Trophoblast cell (in vitro differentiated cells and primary cell): ENCODE results near the gene KRT20.

Experiments
- DNase-seq, 2 donors: peaks; one replicate each; pipeline ENCODE4 v3.0.0-alpha.2; 2016
- H2AFZ ChIP-seq: 2 replicates; pipeline ENCODE4 v1.6.1; 2013; ENCODE audit warnings: low read length, moderate library complexity, mild to moderate bottlenecking; ENCODE audit not compliant: insufficient read depth, poor library complexity
- H2AK5ac ChIP-seq: 2 replicates; pipeline ENCODE4 v1.6.1; 2013; ENCODE audit warnings: mild to moderate bottlenecking, low read length
- H2BK120ac ChIP-seq: 2 replicates; pipeline ENCODE4 v1.6.1; 2013; ENCODE audit warnings: low read length, mild to moderate bottlenecking, moderate library complexity; ENCODE audit not compliant: insufficient read depth, poor library complexity
- H2BK12ac ChIP-seq: 2 replicates; pipeline ENCODE4 v1.6.1; 2013; ENCODE audit warnings: mild to moderate bottlenecking, low read length, moderate library complexity
- H2BK5ac ChIP-seq: 2 replicates; pipeline ENCODE4 v1.6.1; 2013; ENCODE audit warnings: low read length, low read depth, moderate library complexity, mild to moderate bottlenecking; ENCODE audit not compliant: poor library complexity
- H3K14ac ChIP-seq: 2 replicates; pipeline ENCODE4 v1.6.1; 2013; ENCODE audit warnings: mild to moderate bottlenecking, low read length
- H3K18ac ChIP-seq: 2 replicates; pipeline ENCODE4 v1.6.1; 2013; ENCODE audit warnings: mild to moderate bottlenecking, low read length
- H3K23ac ChIP-seq: 2 replicates; pipeline ENCODE4 v1.6.1; 2013; ENCODE audit warnings: low read length
- H3K27ac ChIP-seq: 2 replicates; pipeline ENCODE4 v1.5.1; 2013; ENCODE audit warnings: low read depth, mild to moderate bottlenecking, inconsistent platforms, low read length, moderate library complexity
- H3K27me3 ChIP-seq: 2 replicates; pipeline ENCODE4 v1.6.1; 2013; ENCODE audit warnings: inconsistent platforms, mild to moderate bottlenecking, low read length, moderate library complexity; ENCODE audit not compliant: insufficient read depth
- H3K36me3 ChIP-seq, 2 experiments: 1 replicate in 1 of 2; 2 replicates in 1 of 2; pipeline ENCODE4 v1.6.1; 2013; ENCODE audit warnings: low read length in 2 of 2, mild to moderate bottlenecking in 2 of 2, moderate library complexity in 1 of 2; ENCODE audit not compliant: insufficient read depth in 2 of 2, control insufficient read depth in 1 of 2
- H3K4ac ChIP-seq: 2 replicates; pipeline ENCODE4 v1.6.1; 2013; ENCODE audit warnings: low read depth, mild to moderate bottlenecking, low read length, moderate library complexity
- H3K4me1 ChIP-seq, 2 experiments: 1 replicate in 1 of 2; 2 replicates in 1 of 2; pipeline ENCODE4 v1.6.1; 2013; ENCODE audit warnings: low read length in 2 of 2, mild to moderate bottlenecking in 2 of 2, moderate library complexity in 1 of 2; ENCODE audit not compliant: insufficient read depth in 2 of 2, control insufficient read depth in 1 of 2
- H3K4me2 ChIP-seq: 2 replicates; pipeline ENCODE4 v1.6.1; 2013; ENCODE audit warnings: inconsistent platforms, mild to moderate bottlenecking, low read length, moderate library complexity
- H3K4me3 ChIP-seq: 2 replicates; pipeline ENCODE4 v1.5.1; 2013; ENCODE audit warnings: mild to moderate bottlenecking, low read depth, low read length, inconsistent platforms
- H3K79me1 ChIP-seq: one replicate; pipeline ENCODE4 v1.6.1; 2013; ENCODE audit warnings: low read length
- H3K79me2 ChIP-seq: 2 replicates; pipeline ENCODE4 v1.6.1; 2013; ENCODE audit warnings: low read length, mild to moderate bottlenecking; ENCODE audit not compliant: control insufficient read depth, insufficient read depth, poor library complexity
- H3K9ac ChIP-seq: 2 replicates; pipeline ENCODE4 v1.6.1; 2013; ENCODE audit warnings: mild to moderate bottlenecking, low read length
- H3K9me3 ChIP-seq: 2 replicates; pipeline ENCODE4 v1.6.1; 2013; ENCODE audit warnings: low read depth, mild to moderate bottlenecking, control low read depth, inconsistent platforms, low read length; ENCODE audit not compliant: insufficient read depth
- H4K12ac ChIP-seq: 2 replicates; pipeline ENCODE4 v1.6.1; 2013; ENCODE audit warnings: low read depth, mild to moderate bottlenecking, low read length, moderate library complexity
- H4K8ac ChIP-seq: 2 replicates; pipeline ENCODE4 v1.6.1; 2013; ENCODE audit warnings: low read depth, mild to moderate bottlenecking, low read length, moderate library complexity
- H4K91ac ChIP-seq: one replicate; pipeline ENCODE4 v1.6.1; 2013; ENCODE audit warnings: low read depth, mild to moderate bottlenecking, low read length, moderate library complexity
- WGBS: extraction: QIAGEN DNeasy Blood & Tissue Kit; methylation state at CpG from one replicate; pipeline ENCODE4 v1.1.7; 2013; ENCODE audit warnings: missing lambda C conversion rate; ENCODE audit not compliant: insufficient read length, insufficient coverage; ENCODE audit errors: extremely low coverage; 5-methylcytosine and 5-hydroxymethylcytosine counted together

KRT20 gene

DNA sequence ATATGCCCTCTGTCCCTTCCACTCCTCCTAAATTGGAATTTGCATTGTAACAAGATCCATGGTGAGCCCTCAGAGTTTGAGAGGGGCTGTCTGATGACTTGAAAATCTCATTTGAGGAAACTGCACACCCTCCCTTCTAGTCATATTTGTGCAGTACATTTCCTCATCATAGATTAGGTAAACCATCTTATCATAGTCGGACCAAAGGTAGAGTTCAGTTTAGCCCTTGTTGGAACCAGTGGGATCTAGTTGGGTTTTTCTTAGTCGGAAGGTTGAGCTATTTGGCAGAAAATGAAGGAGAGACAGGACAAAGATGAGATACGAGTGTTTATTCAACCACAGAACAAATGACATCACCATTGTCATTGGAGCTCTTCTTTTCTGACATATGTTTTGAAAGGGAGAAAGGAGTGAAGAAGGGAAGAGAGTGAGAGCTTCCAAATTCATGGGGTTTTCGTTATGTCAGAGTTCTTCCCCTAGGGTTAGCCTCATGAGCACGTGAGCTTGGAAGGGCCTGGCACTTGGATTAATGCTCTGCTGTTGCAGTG, 15.8 kb upstream of the KRT20 start:
- Histone ChIP-seq H3K18ac (no peak overlapping the region), H2BK120ac (no peak overlapping the region), H3K27me3 (no peaks in the 10 kb centered on the region), H3K4me3 (no peak overlapping the region), H3K9ac (no peak overlapping the region), H3K4me1 (no peaks in the 10 kb centered on the region), H4K91ac (no peak overlapping the region), H2BK12ac (no peak overlapping the region), H3K79me2 (no peaks in the 10 kb centered on the region), H3K79me1 (no peaks in the 10 kb centered on the region), H3K4ac (no peak overlapping the region), H4K8ac (no peak overlapping the region), H3K4me2 (no peak overlapping the region), H3K23ac (no peak overlapping the region), H2AK5ac (no peak overlapping the region), H3K36me3 (no peaks in the 10 kb centered on the region), H3K27ac (no peak overlapping the region), H3K14ac (no peak overlapping the region), H2BK5ac (no peak overlapping the region), H4K12ac (no peak overlapping the region), H3K9me3 (no peaks in the 10 kb centered on the region), H2AFZ (no peak overlapping the region)
- no peak for DNase-seq
- no CpG with 5 or more reads among the region's 5 CpGs for WGBS

GRCh38 chr17:40896916-40897455, 11.9 kb upstream of the KRT20 start:
- Histone ChIP-seq H2BK5ac (no peak overlapping the region), H3K18ac (no peak overlapping the region), H3K9ac (no peak overlapping the region), H2BK120ac (no peak overlapping the region), H3K27me3 (no peaks in the 10 kb centered on the region), H2BK12ac (no peak overlapping the region), H3K27ac (no peak overlapping the region), H2AFZ (no peak overlapping the region), H3K36me3 (no peaks in the 10 kb centered on the region), H4K8ac (no peak overlapping the region), H3K23ac (no peak overlapping the region), H3K9me3 (no peaks in the 10 kb centered on the region), H3K4me3 (no peak overlapping the region), H3K14ac (no peak overlapping the region), H2AK5ac (no peak overlapping the region), H3K4me2 (no peak overlapping the region), H3K4me1 (no peaks in the 10 kb centered on the region), H3K4ac (no peak overlapping the region), H3K79me2 (no peaks in the 10 kb centered on the region), H3K79me1 (no peaks in the 10 kb centered on the region), H4K91ac (no peak overlapping the region), H4K12ac (no peak overlapping the region)
- WGBS = no CpG with 5 or more reads among the region's 4 CpGs
- DNase-seq = no peak

DNA sequence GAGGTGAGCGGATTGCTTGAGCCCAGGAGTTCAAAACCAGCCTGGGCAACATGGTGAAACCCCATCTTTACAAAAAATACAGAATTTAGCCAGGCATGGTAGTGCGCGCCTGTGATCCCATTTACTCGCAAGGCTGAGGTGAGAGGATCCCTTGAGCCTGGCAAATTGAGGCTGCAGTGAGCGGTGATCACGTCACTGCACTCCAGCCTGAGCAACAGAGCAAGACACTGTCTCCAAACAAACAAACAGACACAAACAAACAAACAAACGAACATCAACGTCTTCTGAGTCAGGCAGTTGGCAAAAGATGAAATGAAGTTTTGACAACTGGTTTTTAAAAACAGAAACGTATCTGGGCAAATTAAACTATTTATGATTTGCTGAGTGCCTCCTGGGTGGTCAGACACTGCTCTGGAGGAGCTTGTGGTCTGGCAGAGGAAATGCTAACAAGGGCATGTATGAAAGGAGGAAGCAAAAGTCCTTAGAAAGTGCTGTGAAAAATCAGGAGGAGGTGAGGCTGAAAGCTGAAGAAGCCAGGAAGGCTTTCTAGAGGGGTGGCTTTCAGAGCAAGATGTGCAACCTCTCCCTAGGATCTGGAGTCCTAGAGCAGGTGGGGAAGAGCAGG, 10.2 kb upstream of the KRT20 start:
- Histone ChIP-seq H2BK12ac (no peak overlapping the region), H3K4ac (no peak overlapping the region), H3K14ac (no peak overlapping the region), H3K27me3 (no peaks in the 10 kb centered on the region), H2BK120ac (no peak overlapping the region), H3K9me3 (no peaks in the 10 kb centered on the region), H3K79me1 (no peaks in the 10 kb centered on the region), H3K4me3 (no peak overlapping the region), H3K4me1 (no peaks in the 10 kb centered on the region), H3K36me3 (no peaks in the 10 kb centered on the region), H3K9ac (no peak overlapping the region), H3K27ac (no peak overlapping the region), H2AK5ac (no peak overlapping the region), H3K4me2 (no peak overlapping the region), H2AFZ (no peak overlapping the region), H3K18ac (no peak overlapping the region), H4K91ac (no peak overlapping the region), H4K8ac (no peak overlapping the region), H3K23ac (no peak overlapping the region), H3K79me2 (no peaks in the 10 kb centered on the region), H4K12ac (no peak overlapping the region), H2BK5ac (no peak overlapping the region)
- DNase-seq = no peak
- WGBS = no CpG with 5 or more reads among the region's 9 CpGs

GRCh38 chr17:40888196-40888720, 3.2 kb upstream of the KRT20 start:
- no peaks in the 10 kb centered on the region for H3K79me1 ChIP-seq
- DNase-seq = no peak
- no peak overlapping the region for H4K8ac ChIP-seq
- H4K12ac ChIP-seq = no peak overlapping the region
- H3K4me3 ChIP-seq = no peak overlapping the region
- H3K9ac ChIP-seq = no peak overlapping the region
- no peak overlapping the region for H2BK120ac ChIP-seq
- H3K23ac ChIP-seq = no peak overlapping the region
- H2BK5ac ChIP-seq = no peak overlapping the region
- H3K4me1 ChIP-seq = no peaks in the 10 kb centered on the region
- H3K27me3 ChIP-seq = no peaks in the 10 kb centered on the region
- H3K36me3 ChIP-seq = no peaks in the 10 kb centered on the region
- no peak overlapping the region for H3K4ac ChIP-seq
- no peaks in the 10 kb centered on the region for H3K9me3 ChIP-seq
- no peak overlapping the region for H3K18ac ChIP-seq
- H3K79me2 ChIP-seq = no peaks in the 10 kb centered on the region
- H2AK5ac ChIP-seq = no peak overlapping the region
- H3K14ac ChIP-seq = no peak overlapping the region
- H3K27ac ChIP-seq = no peak overlapping the region
- H2AFZ ChIP-seq = no peak overlapping the region
- no CpG with 5 or more reads among the region's 2 CpGs for WGBS
- H3K4me2 ChIP-seq = no peak overlapping the region
- no peak overlapping the region for H2BK12ac ChIP-seq
- H4K91ac ChIP-seq = no peak overlapping the region
